MCF 10A (cell line): ENCODE results near the gene KIAA1210. TPM values are rescaled to one million over a fixed set of nuclear protein-coding genes. Genes with fewer than 3 reads are reported as not detected.
"Not testable (repeated sequence)": the region's sequence is repeated elsewhere in the genome, so short reads cannot be mapped to it uniquely, and the experiment has no call there.

Experiments used
- BruUV-seq: library from RNA; stranded (reverse); fragments of 400-500 nt; replicated peaks from 2 replicates; lab custom pipeline; 2021; lab: Mats Ljungman, UMichigan
- CTCF ChIA-PET: fragments of 300-600 bp; sonication (Branson Sonifier 250); formaldehyde crosslinking; extraction: SDS; loops from one replicate; lab custom pipeline; 2021; ENCODE audit warnings: antibody characterized with exemption, inconsistent platforms; lab: Yijun Ruan, JAX
- POLR2A ChIA-PET: fragments of 300-600, 350-650 bp; sonication (Branson Sonifier 250); formaldehyde crosslinking; extraction: SDS; loops from one replicate; lab custom pipeline; 2020; ENCODE audit warnings: antibody characterized with exemption, inconsistent platforms; lab: Yijun Ruan, JAX
- DNase-seq: peaks from one replicate; pipeline ENCODE4 v3.0.0-alpha.2; 2018; ENCODE audit not compliant: unreplicated experiment
- H3K27ac Mint-ChIP-seq: one replicate; pipeline ENCODE4 v1.8.0; 2022; ENCODE audit warnings: mild to moderate bottlenecking, low read depth, mixed read lengths; ENCODE audit not compliant: unreplicated experiment
- H3K27me3 Mint-ChIP-seq: one replicate; pipeline ENCODE4 v1.8.0; 2022; ENCODE audit warnings: mixed read lengths; ENCODE audit not compliant: insufficient read depth, unreplicated experiment
- H3K36me3 Mint-ChIP-seq: one replicate; pipeline ENCODE4 v1.8.0; 2022; ENCODE audit warnings: mild to moderate bottlenecking, moderate library complexity, mixed read lengths; ENCODE audit not compliant: insufficient read depth, unreplicated experiment
- H3K4me1 Mint-ChIP-seq: one replicate; pipeline ENCODE4 v1.8.0; 2022; ENCODE audit warnings: mixed read lengths; ENCODE audit not compliant: insufficient read depth, unreplicated experiment
- H3K4me3 Mint-ChIP-seq: one replicate; pipeline ENCODE4 v1.8.0; 2022; ENCODE audit warnings: mild to moderate bottlenecking, moderate library complexity, mixed read lengths; ENCODE audit not compliant: unreplicated experiment
- H3K9me3 Mint-ChIP-seq: one replicate; pipeline ENCODE4 v1.8.0; 2022; ENCODE audit warnings: mixed read lengths; ENCODE audit not compliant: unreplicated experiment
- CTCF ChIP-seq: fragments of 200-600 bp; IDR thresholded peaks from one replicate; pipeline ENCODE4 v1.8.0; 2022; ENCODE audit warnings: antibody characterized with exemption, mild to moderate bottlenecking; ENCODE audit not compliant: unreplicated experiment
- intact Hi-C: fragments of 100-400 bp; cut with micrococcal nuclease; formaldehyde crosslinking; loops from 2 replicates; pipeline ENCODE4 v1.14.1; 2022
- total RNA-seq: library from RNA; stranded (reverse); gene quantifications from 2 replicates; pipeline ENCODE4 v1.2.3, GENCODE V29; 2022

The KIAA1210 gene
- total RNA-seq, 1 experiment from 2014 or later: not detected

- CTCF ChIA-PET: interaction anchor here (0.6 kb wide), 1 partner anchor 30 kb away, joined by 3 read pairs; no protein-coding TSS in a partner anchor
- peaks cover 22% of the 10 kb centered on the region for H3K27me3 Mint-ChIP-seq
- H3K4me1 Mint-ChIP-seq: peaks cover 4% of the 10 kb centered on the region
- no peaks in the 10 kb centered on the region for H3K9me3 Mint-ChIP-seq
- H3K27ac Mint-ChIP-seq: no peak overlapping the region
- intact Hi-C loops: no loop called here
- TF ChIP-seq CTCF: no peak
- H3K36me3 Mint-ChIP-seq: no peaks in the 10 kb centered on the region
- BruUV-seq: no TSS peak
- POLR2A ChIA-PET: no interaction called here
- DNase-seq: no peak
- H3K4me3 Mint-ChIP-seq: no peak overlapping the region
Observed at GRCh38 chrX:119036107-119037029, 91.2 kb downstream of the KIAA1210 start.

- no peak for DNase-seq
- no peaks in the 10 kb centered on the region for H3K9me3 Mint-ChIP-seq
- intact Hi-C loops: no loop called here
- ChIA-PET CTCF (no interaction called here), POLR2A (no interaction called here)
- no peak overlapping the region for H3K4me3 Mint-ChIP-seq
- TF ChIP-seq CTCF: no peak
- H3K36me3 Mint-ChIP-seq: no peaks in the 10 kb centered on the region
- no peaks in the 10 kb centered on the region for H3K4me1 Mint-ChIP-seq
- peaks cover 32% of the 10 kb centered on the region for H3K27me3 Mint-ChIP-seq
- H3K27ac Mint-ChIP-seq: no peak overlapping the region
- BruUV-seq: no TSS peak
Observed at GRCh38 chrX:119030990-119031389, 96.6 kb downstream of the KIAA1210 start.

GRCh38 chrX:119029656-119030055, 98.0 kb downstream of the KIAA1210 start:
- H3K9me3 Mint-ChIP-seq, DNase-seq, CTCF ChIA-PET, BruUV-seq, POLR2A ChIA-PET, H3K4me3 Mint-ChIP-seq, H3K4me1 Mint-ChIP-seq, H3K27ac Mint-ChIP-seq, H3K36me3 Mint-ChIP-seq, intact Hi-C loops: not testable (repeated sequence)
- H3K27me3 Mint-ChIP-seq: peaks cover 32% of the 10 kb centered on the region

GRCh38 chrX:119028733-119029330, 98.8 kb downstream of the KIAA1210 start:
- H3K4me1 Mint-ChIP-seq: no peaks in the 10 kb centered on the region
- no peak overlapping the region for H3K27ac Mint-ChIP-seq
- peaks cover 24% of the 10 kb centered on the region for H3K27me3 Mint-ChIP-seq
- TF ChIP-seq CTCF: no peak
- no peaks in the 10 kb centered on the region for H3K36me3 Mint-ChIP-seq
- no peak for DNase-seq
- BruUV-seq: no TSS peak
- intact Hi-C loops: no loop called here
- ChIA-PET POLR2A (no interaction called here), CTCF (interaction anchor here (0.9 to 1.3 kb wide), 2 partner anchors 9 to 23 kb away, joined by 3 read pairs; no protein-coding TSS in a partner anchor)
- H3K4me3 Mint-ChIP-seq: no peak overlapping the region
- no peaks in the 10 kb centered on the region for H3K9me3 Mint-ChIP-seq

Other genes with a start within 250 kb of the KIAA1210 start
- 1.0 and 1.4 TPM in 2 replicates for gene LONRF3, start 153.2 kb downstream of the KIAA1210 start, total RNA-seq
- not detected in 2 replicates for gene CT47C1, start 54.8 kb downstream of the KIAA1210 start, total RNA-seq
- gene PGRMC1, start 108.5 kb upstream of the KIAA1210 start, total RNA-seq: 40.7 and 40.8 TPM in 2 replicates